ENCODE measurements around the gene FSTL4.

Gene FSTL4

GRCh38 chr5:133644000-133644865 lies 31.9 kb upstream of the FSTL4 start:
- Histone ChIP-seq H3K4me3 (ENCODE audit: control insufficient read depth in 1 of 7, extremely low read depth in 1 of 7, insufficient read depth in 4 of 7, low read depth in 2 of 7, low read length in 6 of 7) (no peak overlapping the region), H3K36me3 (ENCODE audit: control insufficient read depth in 4 of 4, insufficient read depth in 4 of 4, low read length in 3 of 4) (no peaks in the 10 kb centered on the region), H3K27me3 (replicated peaks in 2 of 5; ENCODE audit: control insufficient read depth in 4 of 5, insufficient read depth in 5 of 5, low read length in 4 of 5) (peaks cover 2 to 13% (median 3%) of the 10 kb centered on the region in 5 experiments), H3K9me3 (ENCODE audit: control extremely low read depth in 1 of 5, control insufficient read depth in 4 of 5, insufficient read depth in 2 of 5, low read depth in 1 of 5, low read length in 4 of 5) (peaks cover 0 to 3% (median 0%) of the 10 kb centered on the region in 5 experiments), H3K27ac (ENCODE audit: insufficient read depth in 1 of 2, low read depth in 1 of 2, low read length in 2 of 2, poor library complexity in 1 of 2, severe bottlenecking in 2 of 2) (no peak overlapping the region), H3K4me1 (ENCODE audit: control extremely low read depth in 1 of 4, control insufficient read depth in 4 of 4, insufficient read depth in 4 of 4, low read length in 3 of 4) (no peaks in the 10 kb centered on the region)
- DNase-seq, result no peak
- 92% methylated on average over 7 of the region's 8 CpGs for WGBS (ENCODE audit: insufficient coverage)
- POLR2A ChIA-PET, result no interaction called here
- CTCF ChIA-PET, result no interaction called here

- H3K4me1 ChIP-seq (ENCODE audit: control extremely low read depth in 1 of 4, control insufficient read depth in 4 of 4, insufficient read depth in 4 of 4, low read length in 3 of 4), result no peaks in the 10 kb centered on the region
- peaks cover 0 to 3% (median 0%) of the 10 kb centered on the region in 5 experiments for H3K9me3 ChIP-seq (ENCODE audit: control extremely low read depth in 1 of 5, control insufficient read depth in 4 of 5, insufficient read depth in 2 of 5, low read depth in 1 of 5, low read length in 4 of 5)
- peaks cover 2 to 11% (median 4%) of the 10 kb centered on the region in 5 experiments for H3K27me3 ChIP-seq (replicated peaks in 2 of 5; ENCODE audit: control insufficient read depth in 4 of 5, insufficient read depth in 5 of 5, low read length in 4 of 5)
- no peak overlapping the region for H3K4me3 ChIP-seq (ENCODE audit: control insufficient read depth in 1 of 7, extremely low read depth in 1 of 7, insufficient read depth in 4 of 7, low read depth in 2 of 7, low read length in 6 of 7)
- POLR2A ChIA-PET, result no interaction called here
- 100% methylated on average over 3 of the region's 4 CpGs for WGBS (ENCODE audit: insufficient coverage)
- CTCF ChIA-PET, result no interaction called here
- H3K27ac ChIP-seq (ENCODE audit: insufficient read depth in 1 of 2, low read depth in 1 of 2, low read length in 2 of 2, poor library complexity in 1 of 2, severe bottlenecking in 2 of 2), result no peak overlapping the region
- no peak for DNase-seq
- H3K36me3 ChIP-seq (ENCODE audit: control insufficient read depth in 4 of 4, insufficient read depth in 4 of 4, low read length in 3 of 4), result no peaks in the 10 kb centered on the region
Observed at GRCh38 chr5:133643365-133643764, 31.0 kb upstream of the FSTL4 start.

GRCh38 chr5:133642153-133642722 lies 29.9 kb upstream of the FSTL4 start:
- no peak for DNase-seq
- ChIA-PET CTCF (no interaction called here), POLR2A (no interaction called here)
- peaks cover 2 to 12% (median 4%) of the 10 kb centered on the region in 5 experiments for H3K27me3 ChIP-seq (replicated peaks in 2 of 5; ENCODE audit: control insufficient read depth in 4 of 5, insufficient read depth in 5 of 5, low read length in 4 of 5)
- H3K9me3 ChIP-seq (ENCODE audit: control extremely low read depth in 1 of 5, control insufficient read depth in 4 of 5, insufficient read depth in 2 of 5, low read depth in 1 of 5, low read length in 4 of 5), result peaks cover 0 to 3% (median 0%) of the 10 kb centered on the region in 5 experiments
- H3K4me1 ChIP-seq (ENCODE audit: control extremely low read depth in 1 of 4, control insufficient read depth in 4 of 4, insufficient read depth in 4 of 4, low read length in 3 of 4), result no peaks in the 10 kb centered on the region
- 85% methylated on average over 1 of the region's 2 CpGs for WGBS (ENCODE audit: insufficient coverage)
- H3K4me3 ChIP-seq (ENCODE audit: control insufficient read depth in 1 of 7, extremely low read depth in 1 of 7, insufficient read depth in 4 of 7, low read depth in 2 of 7, low read length in 6 of 7), result no peak overlapping the region
- H3K27ac ChIP-seq (ENCODE audit: insufficient read depth in 1 of 2, low read depth in 1 of 2, low read length in 2 of 2, poor library complexity in 1 of 2, severe bottlenecking in 2 of 2), result no peak overlapping the region
- H3K36me3 ChIP-seq (ENCODE audit: control insufficient read depth in 4 of 4, insufficient read depth in 4 of 4, low read length in 3 of 4), result no peaks in the 10 kb centered on the region

DNA sequence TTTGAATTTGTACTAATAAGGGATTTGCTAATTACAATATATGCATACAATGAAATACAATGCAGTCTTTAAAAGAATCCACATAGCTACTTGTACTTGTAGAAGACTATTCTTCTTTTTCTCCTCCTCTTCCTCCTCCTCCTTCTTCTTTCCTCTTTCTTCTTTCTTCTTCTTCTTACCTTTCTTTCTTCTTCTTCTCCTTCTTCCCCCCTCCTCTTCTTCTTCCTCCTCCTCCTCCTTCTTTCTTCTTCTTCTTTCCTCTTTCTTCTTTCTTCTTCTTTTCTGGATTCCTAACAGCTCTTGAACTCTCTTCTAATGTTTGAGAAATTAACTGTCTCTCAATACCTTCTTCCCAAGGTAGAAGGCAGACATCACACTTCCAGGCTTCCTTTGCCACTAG lies 29.3 kb upstream of the FSTL4 start:
- no peaks in the 10 kb centered on the region for H3K4me1 ChIP-seq (ENCODE audit: control extremely low read depth in 1 of 4, control insufficient read depth in 4 of 4, insufficient read depth in 4 of 4, low read length in 3 of 4)
- peaks cover 0 to 3% (median 0%) of the 10 kb centered on the region in 5 experiments for H3K9me3 ChIP-seq (ENCODE audit: control extremely low read depth in 1 of 5, control insufficient read depth in 4 of 5, insufficient read depth in 2 of 5, low read depth in 1 of 5, low read length in 4 of 5)
- no peaks in the 10 kb centered on the region for H3K36me3 ChIP-seq (ENCODE audit: control insufficient read depth in 4 of 4, insufficient read depth in 4 of 4, low read length in 3 of 4)
- no peak overlapping the region for H3K27ac ChIP-seq (ENCODE audit: insufficient read depth in 1 of 2, low read depth in 1 of 2, low read length in 2 of 2, poor library complexity in 1 of 2, severe bottlenecking in 2 of 2)
- H3K4me3 ChIP-seq (ENCODE audit: control insufficient read depth in 1 of 7, extremely low read depth in 1 of 7, insufficient read depth in 4 of 7, low read depth in 2 of 7, low read length in 6 of 7), result no peak overlapping the region
- CTCF ChIA-PET, result no interaction called here
- DNase-seq, result no peak
- H3K27me3 ChIP-seq (replicated peaks in 2 of 5; ENCODE audit: control insufficient read depth in 4 of 5, insufficient read depth in 5 of 5, low read length in 4 of 5), result peaks cover 2 to 15% (median 4%) of the 10 kb centered on the region in 5 experiments
- POLR2A ChIA-PET, result no interaction called here

GRCh38 chr5:133639850-133640528 lies 27.6 kb upstream of the FSTL4 start:
- Histone ChIP-seq H3K27me3 (replicated peaks in 2 of 5; ENCODE audit: control insufficient read depth in 4 of 5, insufficient read depth in 5 of 5, low read length in 4 of 5) (peaks cover 2 to 15% (median 4%) of the 10 kb centered on the region in 5 experiments), H3K4me1 (ENCODE audit: control extremely low read depth in 1 of 4, control insufficient read depth in 4 of 4, insufficient read depth in 4 of 4, low read length in 3 of 4) (no peaks in the 10 kb centered on the region), H3K36me3 (ENCODE audit: control insufficient read depth in 4 of 4, insufficient read depth in 4 of 4, low read length in 3 of 4) (no peaks in the 10 kb centered on the region), H3K27ac (ENCODE audit: insufficient read depth in 1 of 2, low read depth in 1 of 2, low read length in 2 of 2, poor library complexity in 1 of 2, severe bottlenecking in 2 of 2) (no peak overlapping the region), H3K9me3 (ENCODE audit: control extremely low read depth in 1 of 5, control insufficient read depth in 4 of 5, insufficient read depth in 2 of 5, low read depth in 1 of 5, low read length in 4 of 5) (no peaks in the 10 kb centered on the region), H3K4me3 (ENCODE audit: control insufficient read depth in 1 of 7, extremely low read depth in 1 of 7, insufficient read depth in 4 of 7, low read depth in 2 of 7, low read length in 6 of 7) (no peak overlapping the region)
- 80% methylated on average over 3 of the region's 4 CpGs for WGBS (ENCODE audit: insufficient coverage)
- no peak for DNase-seq
- CTCF ChIA-PET, result no interaction called here
- POLR2A ChIA-PET, result no interaction called here

GRCh38 chr5:133638436-133638835 lies 26.1 kb upstream of the FSTL4 start:
- CTCF ChIA-PET, result no interaction called here

GRCh38 chr5:133637206-133637605 lies 24.9 kb upstream of the FSTL4 start:
- POLR2A ChIA-PET, result no interaction called here

More at GRCh38 chr5:133638436-133638835, 26.1 kb upstream of the FSTL4 start:
- no peak overlapping the region for H3K4me3 ChIP-seq (ENCODE audit: control insufficient read depth in 1 of 7, extremely low read depth in 1 of 7, insufficient read depth in 4 of 7, low read depth in 2 of 7, low read length in 6 of 7)
- 67% methylated on average over 3 of the region's 4 CpGs for WGBS (ENCODE audit: insufficient coverage)
- DNase-seq, result no peak
- no peaks in the 10 kb centered on the region for H3K36me3 ChIP-seq (ENCODE audit: control insufficient read depth in 4 of 4, insufficient read depth in 4 of 4, low read length in 3 of 4)
- H3K4me1 ChIP-seq (ENCODE audit: control extremely low read depth in 1 of 4, control insufficient read depth in 4 of 4, insufficient read depth in 4 of 4, low read length in 3 of 4), result no peaks in the 10 kb centered on the region
- peaks cover 2 to 15% (median 4%) of the 10 kb centered on the region in 5 experiments for H3K27me3 ChIP-seq (replicated peaks in 2 of 5; ENCODE audit: control insufficient read depth in 4 of 5, insufficient read depth in 5 of 5, low read length in 4 of 5)
- H3K9me3 ChIP-seq (ENCODE audit: control extremely low read depth in 1 of 5, control insufficient read depth in 4 of 5, insufficient read depth in 2 of 5, low read depth in 1 of 5, low read length in 4 of 5), result peaks cover 0 to 5% (median 0%) of the 10 kb centered on the region in 5 experiments
- POLR2A ChIA-PET, result no interaction called here
- no peak overlapping the region for H3K27ac ChIP-seq (ENCODE audit: insufficient read depth in 1 of 2, low read depth in 1 of 2, low read length in 2 of 2, poor library complexity in 1 of 2, severe bottlenecking in 2 of 2)

More at GRCh38 chr5:133637206-133637605, 24.9 kb upstream of the FSTL4 start:
- Histone ChIP-seq H3K4me3 (ENCODE audit: control insufficient read depth in 1 of 7, extremely low read depth in 1 of 7, insufficient read depth in 4 of 7, low read depth in 2 of 7, low read length in 6 of 7) (no peak overlapping the region), H3K4me1 (ENCODE audit: control extremely low read depth in 1 of 4, control insufficient read depth in 4 of 4, insufficient read depth in 4 of 4, low read length in 3 of 4) (no peaks in the 10 kb centered on the region), H3K9me3 (ENCODE audit: control extremely low read depth in 1 of 5, control insufficient read depth in 4 of 5, insufficient read depth in 2 of 5, low read depth in 1 of 5, low read length in 4 of 5) (peaks cover 0 to 8% (median 0%) of the 10 kb centered on the region in 5 experiments), H3K27me3 (replicated peaks in 2 of 5; ENCODE audit: control insufficient read depth in 4 of 5, insufficient read depth in 5 of 5, low read length in 4 of 5) (peaks cover 2 to 13% (median 4%) of the 10 kb centered on the region in 5 experiments), H3K27ac (ENCODE audit: insufficient read depth in 1 of 2, low read depth in 1 of 2, low read length in 2 of 2, poor library complexity in 1 of 2, severe bottlenecking in 2 of 2) (no peak overlapping the region), H3K36me3 (ENCODE audit: control insufficient read depth in 4 of 4, insufficient read depth in 4 of 4, low read length in 3 of 4) (no peaks in the 10 kb centered on the region)
- CTCF ChIA-PET, result no interaction called here
- WGBS (ENCODE audit: insufficient coverage), result no CpG with 5 or more reads among the region's 2 CpGs
- no peak for DNase-seq

All from common myeloid progenitor, CD34-positive (primary cell).